ENCODE measurements around the gene QDPR.

The QDPR gene

DNA sequence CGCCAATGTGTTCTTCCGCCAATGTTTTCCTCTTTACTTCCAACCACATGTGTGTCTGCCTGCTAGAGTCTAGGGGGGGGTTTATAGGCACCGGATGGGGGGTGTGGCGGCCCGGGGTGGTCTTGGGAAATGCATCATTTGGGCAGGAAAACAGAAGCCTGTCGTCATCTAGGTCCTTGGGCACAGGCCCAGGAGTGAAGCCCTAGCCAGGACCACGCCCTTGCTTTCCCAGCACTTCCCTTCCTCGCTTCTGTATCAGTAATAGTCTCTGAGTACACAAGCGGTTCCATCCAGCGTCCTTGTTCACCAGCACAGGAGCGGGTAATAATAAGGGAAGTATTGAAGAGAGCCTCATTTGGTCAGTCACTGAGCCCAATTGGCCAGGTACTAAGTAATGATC, 74.5 kb downstream of the QDPR start:
- no peak for ATAC-seq
- TF ChIP-seq ZNF8 (CRISPR knock-in tag; IDR thresholded peaks at IDR 0.05) (no peak), ISL1 (CRISPR knock-in tag; IDR thresholded peaks at IDR 0.05) (no peak), TSHZ2 (CRISPR knock-in tag; IDR thresholded peaks at IDR 0.05) (no peak)

DNA sequence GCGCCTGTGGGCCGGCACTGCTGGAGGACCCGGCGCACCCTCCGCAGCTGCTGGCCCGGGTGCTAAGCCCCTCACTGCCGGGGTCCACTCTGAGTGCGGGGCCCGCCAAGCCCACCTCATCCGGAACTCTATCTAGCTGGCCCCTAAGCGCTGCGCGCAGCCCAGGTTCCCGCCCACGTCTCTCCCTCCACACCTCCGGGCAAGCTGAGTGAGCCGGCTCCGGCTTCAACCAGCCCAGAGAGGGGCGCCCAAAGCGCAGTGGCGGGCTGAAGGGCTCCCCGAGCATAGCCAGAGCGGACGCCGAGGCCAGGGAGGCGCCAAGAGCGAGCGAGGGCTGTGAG, 75.2 kb downstream of the QDPR start:
- no peak for ATAC-seq
- TF ChIP-seq PPARA (CRISPR knock-in tag; IDR thresholded peaks at IDR 0.05; ENCODE audit: borderline replicate concordance) (no peak), TOX (CRISPR knock-in tag; IDR thresholded peaks at IDR 0.05; ENCODE audit: borderline replicate concordance) (no peak), TSHZ2 (CRISPR knock-in tag; IDR thresholded peaks at IDR 0.05) (no peak), ZFP30 (CRISPR knock-in tag; IDR thresholded peaks at IDR 0.05) (no peak), GLIS3 (CRISPR knock-in tag; IDR thresholded peaks at IDR 0.05) (no peak)
- TF ChIP-seq, protein P1, sequence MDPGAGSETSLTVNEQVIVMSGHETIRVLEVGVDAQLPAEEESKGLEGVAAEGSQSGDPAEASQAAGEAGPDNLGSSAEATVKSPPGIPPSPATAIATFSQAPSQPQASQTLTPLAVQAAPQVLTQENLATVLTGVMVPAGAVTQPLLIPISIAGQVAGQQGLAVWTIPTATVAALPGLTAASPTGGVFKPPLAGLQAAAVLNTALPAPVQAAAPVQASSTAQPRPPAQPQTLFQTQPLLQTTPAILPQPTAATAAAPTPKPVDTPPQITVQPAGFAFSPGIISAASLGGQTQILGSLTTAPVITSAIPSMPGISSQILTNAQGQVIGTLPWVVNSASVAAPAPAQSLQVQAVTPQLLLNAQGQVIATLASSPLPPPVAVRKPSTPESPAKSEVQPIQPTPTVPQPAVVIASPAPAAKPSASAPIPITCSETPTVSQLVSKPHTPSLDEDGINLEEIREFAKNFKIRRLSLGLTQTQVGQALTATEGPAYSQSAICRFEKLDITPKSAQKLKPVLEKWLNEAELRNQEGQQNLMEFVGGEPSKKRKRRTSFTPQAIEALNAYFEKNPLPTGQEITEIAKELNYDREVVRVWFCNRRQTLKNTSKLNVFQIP (CRISPR knock-in tag; IDR thresholded peaks at IDR 0.05; ENCODE audit: borderline replicate concordance, low read depth), result no peak
- TF ChIP-seq, protein P2, sequence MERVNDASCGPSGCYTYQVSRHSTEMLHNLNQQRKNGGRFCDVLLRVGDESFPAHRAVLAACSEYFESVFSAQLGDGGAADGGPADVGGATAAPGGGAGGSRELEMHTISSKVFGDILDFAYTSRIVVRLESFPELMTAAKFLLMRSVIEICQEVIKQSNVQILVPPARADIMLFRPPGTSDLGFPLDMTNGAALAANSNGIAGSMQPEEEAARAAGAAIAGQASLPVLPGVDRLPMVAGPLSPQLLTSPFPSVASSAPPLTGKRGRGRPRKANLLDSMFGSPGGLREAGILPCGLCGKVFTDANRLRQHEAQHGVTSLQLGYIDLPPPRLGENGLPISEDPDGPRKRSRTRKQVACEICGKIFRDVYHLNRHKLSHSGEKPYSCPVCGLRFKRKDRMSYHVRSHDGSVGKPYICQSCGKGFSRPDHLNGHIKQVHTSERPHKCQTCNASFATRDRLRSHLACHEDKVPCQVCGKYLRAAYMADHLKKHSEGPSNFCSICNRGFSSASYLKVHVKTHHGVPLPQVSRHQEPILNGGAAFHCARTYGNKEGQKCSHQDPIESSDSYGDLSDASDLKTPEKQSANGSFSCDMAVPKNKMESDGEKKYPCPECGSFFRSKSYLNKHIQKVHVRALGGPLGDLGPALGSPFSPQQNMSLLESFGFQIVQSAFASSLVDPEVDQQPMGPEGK (CRISPR knock-in tag; IDR thresholded peaks at IDR 0.05; ENCODE audit: borderline replicate concordance), result no peak
